NCI-H1930 (cell line): ENCODE measurements around the gene SYNE1.

Experiments
- DNase-seq, 2 experiments: peaks; one replicate each; lab custom pipeline; 2025; lab: John Stamatoyannopoulos, UW

Gene SYNE1

DNA sequence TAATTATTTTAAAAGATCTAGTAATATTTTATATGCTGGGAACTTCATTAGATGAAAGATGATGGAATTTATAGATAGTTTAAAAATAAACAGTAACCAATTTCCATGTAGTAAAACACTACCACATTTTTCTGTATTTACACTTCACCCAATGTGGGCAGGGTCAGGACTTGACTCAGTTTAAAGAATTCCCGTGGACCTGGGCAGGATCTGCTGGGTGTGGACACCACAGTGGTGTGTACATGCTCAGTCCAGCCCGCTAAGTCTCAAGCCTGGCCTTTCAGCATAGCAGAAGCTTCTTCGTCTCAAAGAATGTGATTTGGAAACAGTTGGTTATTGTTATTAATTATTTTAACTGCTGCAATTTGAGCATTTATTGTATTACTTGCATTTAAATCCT lies 364.2 kb downstream of the SYNE1 start:
- DNase-seq: no peak

DNA sequence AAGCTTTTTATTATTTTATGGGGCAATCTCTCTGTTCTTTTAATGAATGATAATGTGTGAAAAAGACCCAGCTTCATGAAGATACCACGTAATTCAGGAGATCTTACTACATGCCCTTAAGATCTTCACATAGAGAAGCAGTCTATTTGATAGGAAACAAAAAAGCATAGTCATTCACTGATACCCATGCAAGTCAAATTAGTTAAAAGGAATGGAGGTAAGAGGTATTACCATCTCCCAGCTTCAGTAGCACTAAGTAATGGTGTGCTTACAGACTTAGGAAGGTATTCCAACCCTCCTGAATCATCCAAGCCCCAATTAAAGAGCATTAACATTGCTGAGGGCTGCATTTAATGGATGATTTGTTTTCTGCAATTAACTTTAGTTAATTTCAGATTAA lies 364.7 kb downstream of the SYNE1 start:
- DNase-seq: no peak

DNA sequence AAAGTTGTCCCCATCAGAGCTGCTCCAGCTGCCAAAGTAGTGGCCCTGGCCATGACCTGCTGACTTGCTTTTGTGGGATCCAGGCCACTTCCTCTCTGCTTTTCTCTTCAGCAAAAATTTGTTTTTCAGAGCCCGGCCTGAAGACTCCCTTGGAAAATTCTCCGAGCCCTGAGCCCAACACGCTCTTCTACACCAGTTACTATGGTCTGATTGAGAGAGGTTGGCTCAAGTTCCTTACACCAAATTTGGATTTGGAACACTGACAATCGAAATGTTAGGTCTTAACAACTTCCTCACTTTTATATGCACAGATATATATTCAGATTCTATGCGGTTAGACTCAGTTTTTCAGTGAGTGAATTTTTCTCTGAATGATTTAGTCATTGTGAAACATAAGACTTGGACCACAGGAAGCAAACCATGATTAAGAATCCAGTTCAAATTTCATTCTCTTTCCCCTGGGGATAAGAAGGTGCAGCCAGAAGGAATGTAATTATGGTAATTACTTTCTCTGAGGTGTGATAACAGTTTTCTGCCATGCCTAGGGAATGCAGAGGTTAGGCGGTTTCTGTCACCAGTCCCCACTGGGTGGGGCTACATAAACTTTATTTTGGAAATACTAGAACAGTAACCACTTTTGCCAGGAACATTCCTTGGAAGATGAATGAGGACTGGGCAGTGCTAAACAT lies 365.2 kb downstream of the SYNE1 start:
- DNase-seq: no peak

DNA sequence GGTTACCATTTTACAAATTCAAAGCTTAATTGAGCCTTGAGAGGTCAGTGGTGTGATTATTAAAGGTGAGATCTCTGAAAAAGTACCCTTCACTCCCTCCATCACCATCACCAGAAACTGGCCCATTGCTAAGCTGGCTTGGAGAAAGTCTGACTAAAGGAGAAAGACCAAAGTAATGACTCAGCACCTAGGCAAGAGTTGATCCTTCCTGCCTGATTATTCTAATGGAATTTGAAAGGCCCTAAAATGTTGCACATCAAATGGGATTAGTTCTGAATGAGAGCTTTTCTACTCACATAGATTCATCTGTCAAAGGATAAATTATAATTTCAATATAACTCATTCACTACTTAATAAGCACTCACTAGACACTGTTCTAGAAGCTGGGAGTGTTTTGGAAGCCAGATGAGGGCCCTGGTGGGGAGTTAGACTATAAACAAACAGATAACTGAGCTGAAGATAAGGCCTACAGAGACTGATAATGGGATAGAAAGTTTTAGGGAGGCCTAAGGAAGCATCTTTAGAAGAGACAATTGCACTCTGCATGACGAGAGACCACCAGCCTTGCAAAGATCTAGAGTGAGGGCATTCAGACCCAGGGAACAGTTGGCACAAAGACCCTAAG lies 366.7 kb downstream of the SYNE1 start:
- DNase-seq: no peak

DNA sequence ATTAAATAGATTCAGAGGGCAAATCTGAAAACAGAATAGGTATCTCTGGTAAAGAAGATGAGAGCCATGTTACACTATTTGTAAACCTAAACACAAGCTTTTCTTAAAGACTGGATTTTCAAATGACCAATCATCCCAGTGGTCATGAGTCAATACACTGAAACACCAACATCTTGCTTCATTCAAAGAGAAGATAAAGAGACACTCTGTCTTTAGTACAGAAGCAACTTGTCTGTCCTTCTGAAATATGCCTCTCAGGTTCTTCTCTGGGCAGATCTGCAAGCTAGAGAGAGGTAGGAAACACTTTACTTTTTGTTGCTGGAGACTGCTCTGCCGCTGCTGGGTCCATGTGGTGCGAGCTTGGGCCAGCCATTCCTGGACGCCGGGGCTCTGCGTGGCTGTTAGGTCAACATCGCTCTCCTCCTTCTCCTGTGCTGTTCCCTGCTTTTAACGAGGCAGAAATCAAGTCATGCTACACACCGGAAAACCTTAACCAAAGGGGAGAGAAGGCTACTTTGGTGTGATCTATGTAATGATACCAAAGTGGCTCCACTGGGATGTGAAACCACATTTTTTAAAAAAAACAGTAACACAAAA lies 368.2 kb downstream of the SYNE1 start:
- DNase-seq: no peak

DNA sequence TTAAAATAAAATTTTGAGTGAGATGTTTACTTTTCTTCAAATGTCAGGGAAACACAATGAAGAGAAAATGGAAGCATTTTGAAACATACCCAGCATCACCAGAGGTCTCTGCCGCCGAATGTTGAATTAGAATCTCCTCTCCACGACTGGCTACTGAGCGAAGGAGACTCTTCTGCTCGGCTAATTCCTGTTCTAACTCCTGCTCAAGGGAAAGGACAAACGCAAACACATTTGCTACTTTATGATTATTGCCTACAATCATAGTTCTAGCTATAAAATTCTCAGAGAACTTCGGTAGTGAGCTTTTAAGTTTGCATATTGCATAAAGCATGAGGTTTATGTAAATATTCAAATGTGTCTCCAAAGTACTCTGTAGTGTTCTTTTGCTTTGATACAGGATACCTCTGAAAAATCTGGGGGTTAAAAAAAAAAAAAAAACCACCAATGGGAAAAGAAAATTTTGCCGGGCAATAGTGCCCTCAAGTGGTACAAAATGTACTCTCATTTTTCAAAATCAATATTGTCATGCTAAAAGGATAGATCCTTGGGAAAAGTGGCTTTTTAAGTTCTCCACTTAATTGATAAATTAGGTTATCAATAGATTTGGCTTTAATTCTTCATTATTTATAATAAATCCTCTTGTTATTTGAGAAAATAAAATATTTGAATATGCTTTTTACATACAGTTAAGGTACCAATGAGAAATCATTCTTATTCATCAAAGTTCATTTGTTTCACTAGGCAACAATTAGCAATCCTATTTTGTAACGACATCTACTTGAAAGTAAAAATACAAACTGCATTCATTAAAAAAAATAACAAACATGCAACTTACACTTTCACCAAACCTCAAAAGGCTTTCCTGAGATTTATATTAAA lies 369.0 kb downstream of the SYNE1 start:
- DNase-seq: peak in 1 of 2 experiments; percentile 7

DNA sequence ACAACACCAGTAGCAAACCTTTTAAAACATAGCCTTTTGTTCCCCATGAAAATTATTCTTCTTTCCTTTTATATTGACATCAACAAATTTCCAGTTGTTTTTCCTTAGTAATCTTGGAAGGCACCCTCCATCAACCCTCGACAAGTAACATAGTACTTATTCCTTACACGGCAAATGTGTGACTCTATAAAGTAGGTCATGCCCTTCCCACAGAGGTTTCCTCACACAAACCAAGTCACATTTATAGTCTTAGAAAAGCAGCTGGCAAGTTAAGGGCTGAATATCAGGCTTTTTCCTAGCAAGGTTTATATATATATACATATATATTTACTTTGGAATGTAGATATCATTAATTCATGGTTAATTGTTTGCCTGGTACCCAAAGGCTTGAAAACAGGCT lies 371.5 kb downstream of the SYNE1 start:
- no peak for DNase-seq

DNA sequence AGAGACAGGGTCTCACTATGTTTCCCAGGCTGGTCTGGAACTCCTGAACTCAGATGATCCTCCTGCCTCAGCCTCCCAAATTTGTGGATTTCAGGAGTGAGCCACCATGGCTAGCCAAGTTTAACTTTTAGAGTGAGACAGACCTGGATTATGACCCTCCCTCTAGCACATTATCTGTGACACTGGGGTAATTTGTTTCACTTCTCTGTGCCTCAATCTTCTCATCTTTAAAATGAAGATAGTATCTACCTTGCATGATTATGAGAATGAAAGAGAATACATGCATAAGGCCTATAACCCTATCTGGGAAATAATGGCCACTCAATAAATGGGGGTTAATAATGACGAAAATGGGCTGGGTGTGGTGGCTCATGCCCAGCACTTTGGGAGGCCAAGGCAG lies 373.6 kb downstream of the SYNE1 start:
- DNase-seq: no peak

DNA sequence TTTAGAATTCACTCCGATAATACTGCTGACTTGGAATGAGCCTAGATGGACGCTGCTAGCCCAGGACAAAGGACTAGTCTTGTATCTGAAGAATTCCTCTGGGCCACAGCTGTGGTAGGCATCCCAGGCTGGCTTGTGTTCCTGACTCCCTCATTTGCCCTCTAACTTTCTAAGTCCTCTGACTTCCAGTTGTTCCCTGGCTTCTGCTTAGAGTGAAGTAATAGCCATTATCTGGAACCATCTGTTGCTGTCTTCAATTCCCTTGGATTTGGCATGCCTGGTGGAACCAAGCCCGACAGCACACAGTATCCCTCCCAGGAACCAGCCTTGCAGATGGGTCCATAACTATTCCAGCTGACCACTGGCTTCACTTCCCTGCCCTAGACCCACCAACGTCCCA lies 376.0 kb downstream of the SYNE1 start:
- no peak for DNase-seq

DNA sequence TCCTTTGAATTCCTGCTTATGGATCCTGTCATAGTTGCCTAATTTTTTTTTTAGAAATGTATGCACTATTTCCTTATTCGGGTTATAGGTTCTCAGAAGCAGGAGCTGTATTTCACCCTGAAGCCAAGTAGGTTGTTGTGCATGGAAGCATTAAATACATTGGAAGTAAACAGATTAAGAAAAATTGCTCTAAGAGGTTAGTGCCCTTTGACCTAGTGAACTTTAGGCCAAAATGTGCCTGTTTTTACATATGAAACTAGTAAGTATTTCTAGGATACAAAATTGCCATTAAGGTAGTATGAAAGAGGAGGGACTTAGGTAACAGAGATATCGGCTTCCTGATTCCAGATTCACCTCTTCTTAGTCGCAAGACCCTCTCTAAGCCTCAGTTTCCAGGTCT lies 377.9 kb downstream of the SYNE1 start:
- DNase-seq: no peak

DNA sequence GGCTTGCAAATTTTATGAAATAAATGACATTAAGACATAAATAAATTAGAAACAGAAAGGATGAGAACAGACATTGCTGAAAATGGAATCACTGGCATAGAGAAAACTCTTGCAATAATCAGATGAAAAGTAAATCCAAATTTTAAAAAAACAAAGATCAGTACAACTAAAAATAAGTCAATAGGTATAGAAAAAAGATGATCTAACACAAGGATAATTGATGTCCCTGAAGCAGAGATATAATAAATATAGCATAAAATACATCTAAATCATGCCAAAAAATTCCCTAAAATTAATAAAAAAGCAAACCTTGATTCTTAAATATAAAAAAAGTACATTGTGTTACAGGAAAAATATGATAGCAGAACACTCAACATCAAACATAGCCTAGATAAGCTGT lies 379.6 kb downstream of the SYNE1 start:
- DNase-seq: no peak

DNA sequence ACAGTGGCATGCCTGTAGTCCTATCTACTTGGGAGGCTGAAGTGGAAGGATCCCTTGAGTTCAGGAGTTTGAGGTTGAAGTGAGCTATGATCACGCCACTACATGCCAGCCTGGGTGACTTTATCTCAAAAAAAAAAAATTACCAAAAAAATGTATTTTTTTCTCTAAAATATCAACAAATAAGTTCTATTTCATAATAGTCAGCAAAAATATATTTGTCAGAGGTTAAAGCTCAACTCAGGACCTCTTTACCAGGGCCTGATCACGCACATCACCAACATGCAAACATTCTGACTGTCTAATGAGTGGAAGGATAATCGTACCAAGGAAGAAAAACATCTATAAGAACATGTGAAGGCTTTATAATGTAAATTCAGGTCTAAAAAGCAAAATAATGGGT lies 387.0 kb downstream of the SYNE1 start:
- DNase-seq: no peak

DNA sequence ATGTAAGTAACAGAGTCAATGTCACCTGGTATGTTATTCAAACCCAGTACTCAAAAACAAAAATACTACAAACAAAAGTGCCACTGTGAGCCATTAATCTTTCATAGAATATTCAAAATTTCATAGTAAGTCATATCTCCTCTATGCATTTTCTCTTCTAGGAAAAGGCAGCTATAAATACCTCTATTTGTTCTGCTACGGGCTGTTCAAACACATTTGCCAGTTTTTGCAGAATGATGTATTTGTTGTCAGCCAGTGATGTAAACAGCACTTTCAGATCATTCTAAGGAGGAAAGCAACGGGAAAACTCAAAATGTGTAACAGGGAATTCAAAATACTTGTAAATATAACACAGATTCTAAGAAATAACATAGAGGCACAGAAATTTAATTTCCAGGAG lies 388.2 kb downstream of the SYNE1 start:
- DNase-seq: no peak

DNA sequence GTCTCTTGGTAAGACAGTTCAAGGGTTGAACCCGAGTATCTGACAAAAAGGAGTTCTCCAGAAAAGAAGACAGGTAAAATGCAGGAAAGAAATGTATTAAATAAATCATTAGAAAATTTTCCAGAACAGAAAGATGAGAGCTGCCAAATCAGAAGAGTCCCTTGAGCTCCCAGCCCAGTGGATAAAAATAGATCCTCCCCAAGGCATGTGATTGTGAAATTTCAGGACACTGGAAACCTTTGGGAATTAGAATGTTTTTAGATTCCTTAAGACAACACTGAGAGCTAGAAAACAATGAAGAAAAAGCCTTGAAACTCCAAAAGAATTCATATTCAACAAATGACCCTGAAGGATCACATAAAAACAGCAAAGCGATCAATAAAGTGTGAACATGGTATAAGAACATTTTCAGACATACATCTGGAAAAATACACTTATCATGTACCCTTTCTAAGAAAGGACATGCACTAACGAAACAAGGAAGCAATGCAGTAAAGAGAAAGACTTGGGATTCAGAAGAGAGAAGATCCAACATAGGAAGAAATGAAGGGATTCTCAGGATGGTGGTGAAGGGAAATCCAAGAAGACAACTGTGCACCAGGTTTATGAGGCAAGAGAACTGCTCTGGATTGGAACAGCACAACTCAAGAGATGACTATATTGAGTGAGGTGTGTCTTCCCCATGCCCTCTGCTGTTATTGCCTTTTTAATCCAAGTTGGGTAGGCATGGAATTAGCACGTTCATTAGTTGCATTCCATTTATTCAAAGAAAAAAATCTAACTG lies 390.4 kb downstream of the SYNE1 start:
- no peak for DNase-seq

DNA sequence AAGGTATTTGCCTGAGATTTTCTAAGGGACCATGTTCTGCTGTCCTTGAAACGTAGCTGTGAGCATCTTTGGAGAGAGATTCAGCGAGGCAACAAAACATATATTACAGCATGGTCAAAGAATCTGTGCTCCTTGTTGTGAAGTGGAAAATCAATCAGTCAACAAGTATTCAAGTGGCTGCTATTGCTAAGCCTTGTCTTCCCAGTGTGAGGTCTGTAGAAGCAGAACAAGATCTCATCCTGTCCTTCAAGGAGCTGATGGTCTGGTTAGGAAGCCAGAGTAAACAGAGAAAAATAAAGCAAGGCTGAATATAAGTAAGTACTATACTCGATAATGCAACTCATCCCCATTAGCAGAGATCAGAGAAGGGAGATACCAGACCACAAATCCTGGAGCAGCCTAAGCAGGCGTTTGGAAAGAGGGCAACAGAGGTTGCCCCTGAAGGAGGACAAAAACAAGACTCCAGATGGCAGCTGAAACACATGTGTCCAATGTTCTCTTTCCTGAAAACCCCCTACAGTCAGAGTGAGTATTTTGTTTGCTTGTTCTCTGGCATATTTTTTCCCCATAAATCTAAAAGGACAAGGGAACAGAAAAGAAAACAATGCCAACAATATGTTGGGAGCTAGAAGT lies 392.0 kb downstream of the SYNE1 start:
- DNase-seq: no peak

DNA sequence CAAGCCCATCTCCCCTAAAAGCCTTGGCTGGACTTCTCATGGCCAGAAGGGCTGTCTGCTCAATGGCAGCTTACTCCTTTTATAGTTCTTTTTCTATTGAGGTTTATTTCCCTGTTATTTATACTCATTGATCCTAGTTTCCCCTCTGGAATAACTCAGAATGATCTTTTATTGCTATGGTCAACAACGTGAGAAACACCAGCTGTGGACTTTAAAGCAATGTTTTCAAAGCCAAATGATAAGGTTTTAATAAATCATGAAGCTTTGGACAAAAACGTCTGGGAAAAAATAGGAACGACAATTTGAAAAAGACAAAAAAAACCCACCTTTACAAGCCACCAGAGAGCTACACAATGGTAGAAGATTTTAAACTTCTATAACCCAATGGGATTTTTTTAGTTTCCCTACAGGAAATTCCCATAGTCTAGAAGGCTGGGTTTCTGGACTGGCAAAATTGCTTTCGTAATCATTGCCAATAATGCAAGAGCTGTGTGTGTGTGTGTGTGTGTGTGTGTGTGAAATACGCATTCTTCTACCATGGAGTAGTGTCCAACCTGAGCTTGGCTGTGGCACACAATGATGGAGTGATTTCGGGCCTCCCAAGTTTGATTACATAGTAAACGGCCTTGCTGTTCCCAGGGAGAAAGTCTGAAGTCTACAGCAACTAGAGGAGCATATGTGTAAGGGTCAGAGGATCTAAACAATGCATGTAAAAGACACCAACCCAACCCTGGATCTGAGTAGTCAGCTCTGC lies 396.0 kb downstream of the SYNE1 start:
- DNase-seq: no peak

DNA sequence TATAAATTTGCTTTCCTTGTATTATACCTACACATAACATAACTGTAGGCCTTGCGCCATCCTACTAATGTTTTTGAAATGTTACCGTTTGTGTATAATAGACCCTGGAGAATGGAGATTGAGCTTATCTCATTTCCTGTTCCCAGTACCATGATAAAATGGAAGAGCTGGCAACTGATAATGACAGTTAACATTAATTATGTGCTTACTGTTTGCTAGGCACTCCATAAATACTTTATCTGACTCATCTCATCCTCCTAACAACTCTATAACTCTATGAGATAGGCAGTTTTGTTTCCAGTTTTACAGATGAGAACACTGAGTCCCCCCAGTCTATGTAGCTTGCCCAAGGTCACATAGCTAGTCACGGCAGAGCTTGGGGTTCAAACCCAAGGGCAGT lies 396.7 kb downstream of the SYNE1 start:
- no peak for DNase-seq

DNA sequence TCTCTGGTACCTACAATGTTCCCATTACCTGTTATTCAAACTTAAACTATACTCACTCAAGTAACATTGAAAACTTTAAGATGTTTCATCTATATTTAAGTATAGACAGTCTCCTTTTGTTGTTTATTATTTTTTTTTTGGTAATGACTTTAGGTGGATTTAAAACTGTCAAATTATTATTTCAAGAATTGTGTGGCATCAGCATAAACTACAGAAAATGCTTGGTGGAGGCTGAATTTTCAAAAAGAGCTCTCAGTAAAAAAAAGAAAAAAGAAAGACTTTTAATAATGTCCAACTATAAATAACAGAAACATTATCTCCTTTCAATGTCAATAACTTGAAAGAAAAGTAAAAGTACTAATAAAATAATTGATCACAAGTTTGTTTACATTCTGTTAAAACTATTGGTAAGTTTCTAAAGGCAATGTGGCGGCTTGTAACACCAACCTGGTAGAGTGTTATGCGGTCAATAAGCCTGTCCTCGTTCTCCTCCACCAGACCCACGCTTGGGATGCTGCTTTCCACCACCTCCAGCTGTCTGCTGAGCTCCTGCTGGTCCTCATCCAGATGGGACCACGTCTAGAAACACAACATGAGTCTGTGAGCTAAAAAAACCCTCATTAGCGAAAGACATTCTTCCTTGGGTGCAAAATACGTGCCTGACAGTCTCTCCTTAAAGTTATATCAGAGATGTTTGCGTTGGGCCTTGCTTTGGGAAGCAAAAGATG lies 400.6 kb downstream of the SYNE1 start:
- DNase-seq: no peak

DNA sequence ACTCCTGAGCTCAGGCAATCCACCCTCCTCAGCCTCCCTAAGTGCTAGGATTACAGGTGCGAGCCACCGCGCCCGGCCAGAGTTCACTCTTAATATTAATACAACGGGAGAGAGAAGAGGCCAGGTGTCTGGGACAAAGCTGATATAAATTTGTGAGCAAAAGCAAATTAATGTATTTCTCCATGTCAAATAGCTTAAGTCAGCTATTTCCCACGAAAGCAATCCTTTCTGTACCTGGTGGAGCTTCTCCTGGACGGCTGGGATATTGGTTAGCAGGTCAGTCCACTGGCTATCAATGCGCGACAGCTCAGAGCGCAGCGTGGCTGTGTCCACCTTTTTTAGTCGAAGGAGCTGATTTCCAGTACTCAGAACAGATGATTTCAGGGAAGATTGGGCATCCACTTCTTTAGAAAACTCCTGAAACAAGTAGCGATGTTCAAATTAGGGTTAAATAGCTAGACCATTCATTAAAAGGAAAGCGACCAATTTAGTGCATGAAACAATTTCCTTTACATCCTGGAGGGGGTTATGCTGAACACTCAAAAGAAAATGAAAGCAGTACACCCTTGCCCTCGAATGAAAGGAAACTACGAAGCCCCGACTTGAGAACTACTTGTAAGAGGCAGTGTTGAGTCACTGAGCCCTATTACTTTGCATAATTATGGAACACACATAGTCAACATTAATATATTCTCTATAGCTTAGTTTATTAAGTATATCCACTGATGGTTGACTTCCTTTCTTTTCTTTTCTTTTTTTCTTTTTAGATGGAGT lies 403.4 kb downstream of the SYNE1 start:
- no peak for DNase-seq
